HG02763 (cell line): ENCODE data around the gene PHOSPHO1.
"Not testable (repeated sequence)": the region's sequence is repeated elsewhere in the genome, so short reads cannot be mapped to it uniquely, and the experiment has no call there.

ENCODE experiments used
- ATAC-seq: cut with Tn5 transposase; IDR thresholded peaks from one replicate; pipeline ENCODE4 v1.9.1; 2021; ENCODE audit warnings: mild to moderate bottlenecking, moderate library complexity; ENCODE audit not compliant: unreplicated experiment

The PHOSPHO1 gene, protein sequence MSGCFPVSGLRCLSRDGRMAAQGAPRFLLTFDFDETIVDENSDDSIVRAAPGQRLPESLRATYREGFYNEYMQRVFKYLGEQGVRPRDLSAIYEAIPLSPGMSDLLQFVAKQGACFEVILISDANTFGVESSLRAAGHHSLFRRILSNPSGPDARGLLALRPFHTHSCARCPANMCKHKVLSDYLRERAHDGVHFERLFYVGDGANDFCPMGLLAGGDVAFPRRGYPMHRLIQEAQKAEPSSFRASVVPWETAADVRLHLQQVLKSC

DNA sequence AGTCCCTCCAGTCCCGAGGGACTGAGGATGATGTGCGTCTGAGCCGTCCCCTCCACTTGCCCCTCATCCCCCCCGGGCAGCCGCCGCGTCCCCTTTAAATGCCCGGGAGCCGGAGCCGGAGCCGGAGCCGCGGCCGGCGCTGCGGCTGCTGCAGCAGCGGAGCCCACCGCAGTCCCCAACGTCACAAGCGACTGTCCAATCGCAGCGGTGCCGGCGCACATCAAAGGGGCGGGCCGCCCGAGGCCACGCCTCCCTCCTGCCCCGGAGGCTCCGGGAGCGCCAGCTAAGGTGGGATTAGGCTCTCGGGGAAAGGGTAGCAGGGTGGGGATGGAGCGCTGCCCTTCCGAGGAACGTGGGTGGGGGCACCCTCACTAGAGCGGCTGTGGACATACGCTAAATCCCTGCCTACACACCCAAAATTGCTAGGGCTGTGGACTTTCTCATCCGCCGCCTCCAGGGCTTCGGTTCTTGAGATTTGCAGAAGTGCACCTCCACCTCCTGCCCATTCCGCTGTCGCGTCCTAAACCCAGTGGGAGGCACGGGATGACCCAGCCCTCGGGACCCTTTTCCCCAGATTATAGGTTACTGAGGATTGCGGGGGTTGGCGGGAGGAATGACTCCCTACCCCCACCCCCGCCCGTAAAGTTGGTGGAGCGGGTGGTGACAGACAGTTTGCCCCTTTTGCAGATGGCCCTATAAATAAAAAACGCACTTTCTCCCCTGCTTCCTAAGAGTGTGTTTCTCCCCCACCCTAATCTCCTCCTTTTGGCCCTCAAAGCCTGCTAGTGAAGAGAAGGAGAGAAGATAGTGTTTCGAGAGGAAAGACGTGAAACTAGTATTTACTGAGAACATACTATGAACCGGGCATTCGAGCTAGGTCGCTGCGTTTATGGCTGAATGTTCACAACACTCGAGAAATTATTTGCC, at the start of gene PHOSPHO1:
TSS of gene PHOSPHO1 (minus strand) at position 152 of the 927 bp plus-strand sequence. CDS start 4,096 bp downstream, outside the sequence.
- ATAC-seq: peak; percentile 85

DNA sequence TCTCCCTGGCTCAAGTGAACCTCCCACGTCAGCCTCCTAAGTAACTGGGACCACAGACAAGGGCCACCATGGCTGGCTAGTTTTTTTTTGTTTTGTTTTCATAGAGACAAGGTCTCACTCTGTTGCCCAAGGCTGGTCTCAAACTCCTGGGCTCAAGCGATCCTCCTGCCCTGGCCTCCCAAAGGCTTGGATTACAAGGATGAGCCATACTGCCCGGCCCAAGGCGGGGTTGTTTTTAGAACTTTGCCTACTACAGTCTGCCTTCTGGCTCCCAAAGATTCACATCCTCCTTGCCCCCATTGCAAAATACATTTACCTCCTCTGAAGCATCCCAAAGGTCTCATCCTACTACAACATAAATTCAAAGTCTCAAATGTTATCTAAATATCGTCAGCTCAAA, 49.5 kb upstream of the PHOSPHO1 start:
- no peak for ATAC-seq

DNA sequence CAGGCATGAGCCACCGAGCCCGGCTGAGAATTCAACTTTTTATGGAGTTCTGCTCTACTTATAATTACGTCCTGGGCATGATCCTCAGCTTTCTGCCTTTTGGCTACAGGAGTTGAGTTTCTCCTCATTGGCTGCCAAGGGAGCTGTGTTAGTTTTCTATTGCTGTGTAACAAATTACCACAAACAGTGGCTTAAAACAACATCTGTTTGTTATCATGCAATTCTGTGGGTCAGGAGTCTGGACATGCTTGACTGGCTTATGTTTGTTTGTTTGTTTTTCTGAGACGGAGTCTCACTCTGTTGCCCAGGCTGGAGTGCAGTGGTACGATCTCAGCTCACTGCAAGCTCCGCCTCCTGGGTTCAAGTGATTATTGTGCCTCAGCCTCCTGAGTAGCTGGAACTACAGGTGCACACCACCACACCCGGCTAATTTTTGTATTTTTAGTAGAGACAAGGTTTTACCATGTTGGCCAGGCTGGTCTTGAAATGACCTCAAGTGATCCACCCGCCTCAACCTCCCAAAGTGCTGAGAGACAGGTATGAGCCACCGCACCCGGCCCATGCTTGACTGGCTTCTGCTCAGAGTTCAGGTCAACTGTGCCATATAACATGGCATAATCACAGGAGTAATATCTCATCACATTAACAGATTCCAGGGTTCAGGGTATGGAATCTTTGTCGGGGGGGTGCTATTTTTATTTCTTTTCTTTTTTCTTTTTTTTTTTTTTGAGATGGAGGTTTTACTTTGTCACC, 48.9 kb upstream of the PHOSPHO1 start:
- not testable (repeated sequence) for ATAC-seq

DNA sequence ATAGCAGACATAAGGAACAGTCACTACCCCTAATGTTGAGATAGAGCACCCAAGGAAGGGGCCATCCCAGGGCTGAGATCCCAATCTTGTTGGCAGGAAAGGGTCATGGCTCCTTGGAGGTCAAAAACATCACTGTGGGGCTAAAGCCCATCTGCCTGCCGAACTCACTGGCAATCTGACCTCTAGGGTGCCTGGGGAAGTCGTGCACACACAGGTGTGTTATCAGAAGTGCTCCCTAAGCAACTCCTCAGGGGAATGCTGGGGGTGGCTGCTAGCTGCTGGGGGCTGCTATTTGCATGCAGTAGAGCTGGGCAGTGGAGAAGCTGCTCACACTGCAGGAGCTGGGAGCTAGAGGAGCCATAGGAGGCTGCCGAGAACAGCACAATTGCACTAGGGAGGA, 47.5 kb upstream of the PHOSPHO1 start:
- no peak for ATAC-seq

DNA sequence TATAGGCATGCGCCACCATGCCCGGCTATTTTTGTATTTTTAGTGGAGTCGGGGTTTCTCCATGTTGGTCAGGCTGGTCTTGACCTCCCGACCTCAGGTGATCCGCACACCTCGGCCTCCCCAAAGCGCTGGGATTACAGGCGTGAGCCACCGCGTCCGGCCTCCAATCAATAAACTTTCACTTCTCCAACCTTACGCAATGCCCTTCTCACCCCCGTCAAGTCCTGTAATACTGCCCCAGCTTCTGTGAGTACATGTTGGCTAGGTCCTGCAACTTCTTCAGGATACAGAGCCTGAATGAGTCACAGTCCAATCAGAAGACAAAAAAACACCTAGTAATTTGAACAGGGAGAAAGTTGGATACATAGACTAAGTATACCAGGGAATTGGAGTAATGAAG, 47.1 kb upstream of the PHOSPHO1 start:
- ATAC-seq: no peak

DNA sequence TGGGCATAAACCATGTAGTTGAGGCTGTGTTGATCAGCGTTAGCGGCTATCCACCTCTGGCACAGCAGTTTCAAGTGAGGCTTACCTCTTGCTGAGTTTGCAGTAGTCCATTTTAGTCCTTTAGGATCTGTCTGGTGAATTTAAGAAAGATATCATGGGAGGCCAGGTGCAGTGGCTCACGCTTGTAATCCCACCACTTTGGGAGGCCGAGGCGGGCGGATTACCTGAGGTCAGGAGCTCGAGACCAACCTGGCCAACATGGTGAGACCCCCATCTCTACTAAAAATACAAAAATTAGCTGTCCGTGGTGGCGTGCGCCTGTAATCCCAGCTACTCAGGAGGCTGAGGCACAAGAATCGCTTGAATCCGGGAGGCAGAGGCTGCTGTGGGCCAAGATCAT, 45.4 kb upstream of the PHOSPHO1 start:
- ATAC-seq: not testable (repeated sequence)

DNA sequence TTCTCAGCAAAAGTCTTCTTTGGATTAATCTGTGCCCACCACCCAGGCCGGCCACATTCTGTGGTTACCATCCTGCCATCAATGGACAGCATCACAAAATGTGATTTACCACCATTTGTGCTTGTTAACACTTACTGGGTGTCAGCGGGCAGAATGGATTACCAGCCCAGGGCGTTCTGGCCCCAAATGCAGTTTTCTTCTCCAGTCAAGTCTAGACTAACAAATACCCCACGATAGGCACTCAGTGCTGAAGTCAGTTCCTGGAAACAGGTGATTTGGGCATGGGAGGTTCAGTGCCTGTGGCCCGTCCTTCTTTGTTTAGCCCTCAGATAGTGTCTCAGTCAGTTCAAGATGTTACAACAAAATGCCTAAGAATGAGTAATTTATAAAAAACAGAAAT, 38.8 kb upstream of the PHOSPHO1 start:
- no peak for ATAC-seq

DNA sequence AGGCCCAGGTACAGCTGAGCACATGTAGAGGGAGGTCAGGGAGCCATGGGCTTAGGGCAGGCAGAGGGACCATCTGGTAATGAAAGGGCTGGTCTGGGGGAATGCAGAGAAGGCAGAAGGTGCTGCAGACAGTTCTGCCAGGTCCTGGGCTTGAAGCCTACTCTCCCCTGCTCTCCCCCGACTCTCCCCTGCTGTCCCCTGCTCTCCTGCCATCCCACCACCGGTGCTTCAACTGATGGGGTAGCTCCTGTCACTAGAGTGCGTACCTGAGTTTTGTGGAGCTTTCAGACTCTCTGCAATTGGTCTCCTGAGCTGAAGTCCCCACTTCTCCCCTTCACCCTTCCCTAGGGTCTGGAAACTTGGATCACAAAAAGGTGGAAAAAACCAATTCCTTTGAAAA, 37.3 kb upstream of the PHOSPHO1 start:
- ATAC-seq: no peak

DNA sequence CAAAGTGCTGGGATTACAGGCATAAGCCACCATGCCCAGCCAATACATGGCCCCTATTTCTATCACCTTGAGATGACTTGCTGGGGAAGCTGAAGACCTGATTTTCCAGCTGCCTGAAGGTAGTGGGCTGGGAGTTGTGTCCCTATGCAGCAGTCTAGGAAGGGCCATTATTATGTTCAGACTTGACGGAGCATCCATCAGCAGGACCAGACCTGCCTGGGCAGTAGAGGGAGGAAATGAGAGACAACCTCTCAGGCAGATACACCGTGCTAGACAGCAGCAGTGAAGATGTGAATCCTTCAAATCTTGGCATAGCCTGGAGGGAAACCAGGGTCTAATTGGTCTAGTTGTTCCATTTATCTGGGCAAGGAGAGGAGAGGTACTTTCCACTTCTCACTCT, 35.6 kb upstream of the PHOSPHO1 start:
- ATAC-seq: no peak

DNA sequence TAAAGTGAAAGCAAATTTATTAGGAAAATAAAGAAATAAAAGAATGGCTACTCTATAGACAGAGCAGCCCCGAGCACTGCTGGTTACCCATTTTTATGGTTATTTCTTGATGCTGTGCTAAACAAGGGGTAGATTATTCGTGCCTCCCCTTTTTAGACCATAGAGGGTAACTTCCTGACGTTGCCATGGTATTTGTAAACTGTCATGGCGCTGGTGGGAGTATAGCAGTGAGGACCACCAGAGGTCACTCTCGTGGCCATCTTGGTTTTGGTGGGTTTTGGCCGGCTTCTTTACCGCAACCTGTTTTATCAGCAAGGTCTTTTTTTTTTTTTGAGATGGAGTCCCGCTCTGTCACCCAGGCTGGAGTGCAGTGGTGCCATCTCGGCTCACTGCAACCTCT, 31.0 kb upstream of the PHOSPHO1 start:
- not testable (repeated sequence) for ATAC-seq

DNA sequence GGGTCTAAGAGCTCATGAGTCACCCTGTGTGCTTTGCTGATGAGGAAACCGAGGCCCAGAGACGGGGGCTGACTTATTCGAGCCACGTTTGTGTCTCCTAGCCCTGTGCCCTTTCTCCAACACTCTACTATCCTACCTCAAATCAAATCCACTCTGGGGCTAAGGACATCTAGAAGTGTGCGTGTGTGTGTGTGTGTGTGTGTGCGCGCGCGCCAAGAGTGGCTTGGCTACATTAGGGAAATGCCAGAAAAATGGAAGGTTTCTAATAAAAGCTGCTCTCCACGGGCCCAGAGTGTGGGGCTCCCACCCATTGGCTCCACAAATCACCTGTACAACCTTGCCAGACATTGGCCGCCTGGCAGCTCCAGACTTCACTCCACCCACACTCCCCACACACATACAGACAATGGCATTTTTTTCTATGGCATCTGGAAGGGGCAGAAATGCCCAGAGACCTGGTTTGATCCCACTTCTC, 30.3 kb upstream of the PHOSPHO1 start:
- no peak for ATAC-seq

DNA sequence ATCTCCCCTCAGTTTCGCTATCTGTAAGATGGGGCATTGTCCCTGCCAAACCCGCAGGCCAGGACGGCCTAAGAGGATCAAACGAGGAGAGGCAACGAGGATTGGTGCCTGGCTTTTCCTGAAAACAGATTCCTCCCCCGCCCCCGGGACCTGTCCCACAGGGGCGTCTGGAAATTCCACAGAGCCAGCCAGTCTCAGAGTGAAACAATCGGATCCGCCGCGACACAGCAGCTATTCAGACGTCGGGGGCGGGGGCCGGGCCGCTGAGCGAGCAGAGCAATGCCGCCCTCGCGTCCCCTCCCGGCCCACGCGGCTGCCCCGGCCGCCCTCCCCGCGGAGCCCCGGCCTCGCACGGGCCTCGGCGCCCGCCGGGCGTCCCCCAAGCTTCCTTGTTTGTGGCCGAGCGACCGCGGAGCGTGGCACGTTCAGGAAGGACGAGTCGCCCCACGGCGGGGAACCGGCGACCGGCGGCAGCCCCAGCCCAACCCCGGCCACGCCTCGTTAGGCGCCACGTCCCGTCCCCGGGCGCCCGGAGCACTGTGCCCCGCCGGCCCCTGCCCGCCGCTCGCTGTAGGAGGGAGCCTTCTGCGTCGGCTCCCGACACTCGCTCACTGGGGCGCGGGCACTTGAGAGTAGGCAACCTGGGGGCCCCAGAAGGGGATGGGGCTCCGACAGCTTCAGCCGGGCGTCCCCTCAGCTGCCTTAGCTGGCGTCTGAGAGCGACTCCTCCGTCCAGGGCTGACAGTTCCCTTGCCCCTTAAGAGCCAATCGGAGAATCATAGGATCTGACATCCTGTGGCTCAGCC, 29.6 kb upstream of the PHOSPHO1 start:
- no peak for ATAC-seq

DNA sequence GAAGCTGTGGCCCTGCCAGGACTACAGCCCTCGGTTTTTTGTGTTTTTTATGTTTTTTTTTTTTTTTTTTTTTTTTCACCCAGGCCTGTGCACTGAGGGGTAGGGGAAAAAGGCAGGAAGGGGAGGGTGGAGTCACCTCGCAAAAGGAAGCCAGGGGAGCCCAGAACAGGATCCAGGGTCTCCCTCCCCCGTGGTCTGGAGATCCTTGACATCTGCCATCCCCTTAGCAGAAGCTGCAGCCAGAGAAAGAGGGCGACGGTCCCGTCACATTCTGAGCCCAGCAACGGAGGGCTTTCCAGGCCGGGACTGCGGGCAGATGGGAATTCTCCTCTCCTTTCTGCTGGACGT, 29.1 kb upstream of the PHOSPHO1 start:
- no peak for ATAC-seq

DNA sequence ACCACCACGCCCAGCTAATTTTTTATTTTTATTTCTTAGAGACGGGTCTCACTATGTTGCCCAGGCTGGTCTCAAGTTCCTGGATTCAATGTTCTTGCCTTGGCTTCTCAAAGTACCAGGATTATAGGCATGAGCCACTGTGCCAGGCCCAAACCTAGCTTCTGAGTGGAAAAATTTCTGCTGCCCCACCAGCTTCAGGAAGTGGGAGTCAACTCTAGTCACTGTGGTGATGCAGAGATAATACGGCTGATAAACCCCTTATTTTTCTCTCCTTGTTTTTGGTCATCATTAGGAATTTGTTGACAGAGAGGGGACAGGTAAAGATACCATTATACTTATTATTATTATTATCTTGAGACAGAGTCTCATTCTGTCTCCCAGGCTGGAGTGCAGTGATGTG, 27.8 kb upstream of the PHOSPHO1 start:
- ATAC-seq: no peak

DNA sequence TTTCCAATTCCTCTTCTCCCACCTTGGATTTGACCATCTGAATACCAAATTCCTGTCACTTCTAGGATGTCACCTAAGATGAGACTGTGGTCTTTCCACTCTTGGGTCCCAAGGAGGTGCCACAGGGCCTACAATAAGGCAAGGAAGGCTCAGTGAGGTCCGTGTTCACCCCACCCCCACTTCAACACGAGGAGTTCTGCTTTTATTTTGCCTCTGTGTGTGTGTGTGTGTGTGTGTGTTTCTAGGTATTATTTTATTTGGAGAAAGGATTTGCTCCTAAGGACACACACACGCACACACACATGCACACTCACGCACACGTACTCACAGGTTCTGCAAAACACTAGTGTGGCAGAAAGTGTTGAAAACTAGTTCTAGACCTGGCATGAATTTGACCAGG, 24.5 kb upstream of the PHOSPHO1 start:
- no peak for ATAC-seq

DNA sequence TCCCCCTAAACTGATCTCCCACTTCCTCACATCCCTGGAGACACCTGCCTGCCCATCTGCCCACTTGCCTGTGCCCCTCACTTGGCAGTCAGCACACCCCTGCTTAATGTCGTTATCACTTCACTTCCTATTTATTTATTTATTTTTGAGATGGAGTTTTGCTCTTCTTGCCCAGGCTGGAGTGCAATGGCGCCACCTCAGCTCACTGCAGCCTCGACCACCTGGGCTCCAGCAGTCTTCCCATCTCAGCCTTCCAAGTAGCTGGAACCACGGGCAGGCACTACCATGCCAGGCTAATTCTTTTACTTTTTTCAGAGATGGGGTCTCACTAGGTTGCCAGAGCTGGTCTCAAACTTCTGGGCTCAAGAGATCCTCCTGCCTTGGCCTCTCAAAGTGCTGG, 23.5 kb upstream of the PHOSPHO1 start:
- no peak for ATAC-seq

DNA sequence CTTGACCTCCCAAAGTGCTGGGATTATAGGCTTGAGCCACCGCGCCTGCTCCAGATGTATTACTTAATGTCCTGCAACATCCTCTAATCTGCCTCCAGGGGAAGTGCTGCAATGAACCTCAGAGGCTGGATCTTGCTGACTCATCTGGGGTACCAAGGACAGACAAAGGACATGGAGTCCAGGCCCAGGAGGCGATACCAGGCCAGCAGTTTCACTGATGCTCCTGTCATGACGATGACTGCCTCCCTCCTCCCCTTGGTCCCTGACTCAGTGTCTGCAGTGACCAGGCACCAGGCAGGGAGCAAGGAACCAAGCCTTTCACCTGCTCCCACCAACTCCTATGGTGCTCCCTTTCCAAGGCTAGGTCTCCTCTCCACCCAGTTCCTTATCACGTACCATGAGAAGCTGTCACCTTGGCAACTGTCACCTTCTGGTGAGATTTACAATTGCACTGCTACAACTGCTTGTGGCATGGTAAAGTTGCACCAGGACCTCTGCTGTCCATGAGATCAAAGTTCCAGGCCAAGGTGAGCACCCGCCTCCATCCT, 21.6 kb upstream of the PHOSPHO1 start:
- no peak for ATAC-seq

DNA sequence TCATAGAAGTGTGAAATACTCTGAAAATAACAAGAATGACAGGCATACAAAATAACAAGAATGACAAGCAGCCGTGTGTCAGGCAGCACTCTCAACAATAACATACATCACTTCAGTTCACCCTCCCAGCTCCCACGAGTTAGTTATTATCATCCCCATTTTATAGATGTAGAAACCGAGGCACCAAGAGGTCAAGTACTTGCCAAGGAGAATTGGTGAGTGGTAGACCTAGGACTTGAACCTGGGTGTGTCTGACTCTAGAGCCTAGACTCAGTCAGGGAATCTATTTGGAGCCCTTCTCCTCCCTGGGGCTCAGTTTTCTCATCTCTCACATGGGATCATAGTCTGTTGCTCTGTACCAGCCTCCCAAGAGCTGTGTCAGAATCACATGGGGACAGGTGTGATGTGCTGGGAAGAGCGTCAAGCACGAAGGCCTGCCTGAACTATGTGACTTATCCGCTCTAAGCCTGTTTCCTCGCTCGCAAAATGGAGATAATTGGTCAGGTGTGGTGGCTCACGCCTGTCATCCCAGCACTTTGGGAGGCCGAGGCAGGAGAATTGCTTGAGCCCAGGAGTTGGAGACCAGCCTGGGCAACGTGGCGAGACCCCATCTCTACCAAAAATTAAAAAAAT, 19.4 kb upstream of the PHOSPHO1 start:
- no peak for ATAC-seq

DNA sequence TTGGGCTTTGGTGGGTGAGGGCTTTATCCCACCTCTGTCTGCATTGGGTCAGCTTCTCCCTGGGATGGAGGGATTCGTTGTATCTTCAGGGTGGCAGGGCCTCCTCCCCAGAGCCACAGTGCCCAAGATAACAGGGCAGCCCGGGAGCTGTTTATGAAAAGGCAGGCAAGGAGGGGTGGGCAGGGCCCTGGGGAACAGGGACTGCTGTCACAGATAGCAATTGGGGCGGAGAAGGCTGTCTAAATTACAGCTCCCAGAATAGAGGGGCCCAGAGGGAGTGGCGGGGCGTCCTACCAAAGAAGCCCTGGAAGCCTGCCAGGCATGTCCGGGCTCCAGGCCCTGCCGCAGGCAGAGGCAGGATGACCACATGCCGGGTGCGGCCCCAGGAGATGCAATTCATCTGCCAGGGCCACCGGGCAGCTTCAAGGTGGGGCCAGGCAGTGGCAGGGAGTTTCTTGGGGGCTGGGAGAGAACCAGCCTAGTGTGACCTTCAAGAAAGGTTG, 18.8 kb upstream of the PHOSPHO1 start:
- ATAC-seq: no peak

DNA sequence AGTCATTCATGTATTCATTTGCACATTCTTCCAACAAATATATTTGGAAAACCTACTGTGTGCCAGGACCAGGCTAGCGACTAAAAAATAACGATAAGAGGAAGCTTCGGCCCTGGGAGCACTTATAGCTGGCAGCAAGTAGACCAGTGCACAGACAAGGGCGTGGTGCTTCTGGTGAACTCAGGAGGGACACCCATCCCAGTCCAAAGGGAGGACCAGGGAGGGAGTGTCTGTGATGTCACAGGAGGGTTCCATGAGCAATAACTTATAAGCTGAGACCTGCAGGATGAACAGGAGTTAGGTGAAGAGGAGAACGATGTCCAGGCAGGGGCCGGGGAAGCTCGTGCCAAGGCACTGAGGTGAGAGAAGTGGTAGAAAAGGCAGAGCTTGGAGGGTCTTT, 17.4 kb upstream of the PHOSPHO1 start:
- ATAC-seq: no peak
